ENCODE measurements around the gene OSBP2.

OSBP2 gene

DNA sequence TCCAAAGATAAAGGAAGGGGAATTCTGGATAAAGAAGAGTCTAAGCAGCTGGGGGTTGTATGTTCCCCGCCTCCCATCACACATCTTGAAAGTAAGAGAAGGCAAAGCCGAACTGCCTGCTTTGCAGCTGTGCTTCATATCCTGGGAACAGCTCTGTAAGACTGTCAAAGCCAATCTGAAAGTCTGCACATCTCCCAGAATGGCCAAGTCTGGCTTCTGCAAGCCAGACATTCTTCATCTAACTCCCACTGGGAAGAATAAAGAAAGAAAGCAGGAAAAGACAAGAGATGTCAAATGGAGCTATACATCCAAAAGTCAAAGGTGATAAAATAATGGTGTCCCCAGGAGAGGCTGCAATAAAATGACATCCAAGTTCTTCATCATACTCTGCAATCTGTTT is 258.5 kb downstream of the OSBP2 start:
- FAIRE-seq: no peak
- DNase-seq (ENCODE audit: insufficient read length, low spot score): no peak

DNA sequence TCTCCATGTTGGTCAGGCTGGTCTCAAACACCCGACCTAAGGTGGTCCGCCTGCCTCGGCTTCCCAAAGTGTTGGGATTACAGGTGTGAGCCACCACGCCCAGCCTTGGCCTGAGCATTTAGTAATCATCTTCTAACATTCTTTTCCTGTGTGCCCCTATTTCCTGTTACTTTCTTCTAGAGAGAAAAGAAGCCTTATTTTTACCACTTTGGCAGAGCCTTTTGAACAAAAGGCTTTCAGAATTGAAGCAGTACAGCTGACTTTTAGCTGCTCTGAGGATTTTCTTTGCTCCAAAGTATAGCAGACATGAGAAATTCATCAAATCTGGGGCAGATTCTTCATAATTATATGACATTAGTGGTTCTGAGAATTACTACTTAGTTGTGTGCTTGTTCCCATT is 260.5 kb downstream of the OSBP2 start:
- FAIRE-seq: no peak
- DNase-seq (ENCODE audit: insufficient read length, low spot score): no peak

Measured in GM19239 (cell line).